ENCODE data around the gene VPS37D. TPM values are rescaled to one million over a fixed set of nuclear protein-coding genes. Genes with fewer than 3 reads are reported as not detected.

The VPS37D gene
- total and polyA plus RNA-seq, 2 experiments from 2014 or later: 5.6 to 9.5 TPM

- Histone ChIP-seq H2AFZ (peak overlapping the region; percentile 56), H3K4me1 (ENCODE audit: insufficient read depth) (peaks cover 6% of the 10 kb centered on the region), H3K9me2 (replicated peaks; ENCODE audit: insufficient read depth) (no peaks in the 10 kb centered on the region), H3K4me3 (peak overlapping the region; percentile 24), H3K27me3 (peaks cover 28% of the 10 kb centered on the region), H3K9me3 (ENCODE audit: low read depth) (no peaks in the 10 kb centered on the region), H3K4me2 (peak overlapping the region; percentile 95), H3K79me2 (no peaks in the 10 kb centered on the region), H4K20me1 (ENCODE audit: insufficient read depth, poor library complexity, severe bottlenecking) (no peaks in the 10 kb centered on the region), H3K27ac (peak overlapping the region; percentile 47), H3K36me3 (replicated peaks; ENCODE audit: insufficient read depth, low read depth) (no peaks in the 10 kb centered on the region)
- TF ChIP-seq EZH2phosphoT487 (IDR thresholded peaks at IDR 0.05; ENCODE audit: low read depth, severe bottlenecking, unreplicated experiment): no peak
- TF ChIP-seq, protein P1, sequence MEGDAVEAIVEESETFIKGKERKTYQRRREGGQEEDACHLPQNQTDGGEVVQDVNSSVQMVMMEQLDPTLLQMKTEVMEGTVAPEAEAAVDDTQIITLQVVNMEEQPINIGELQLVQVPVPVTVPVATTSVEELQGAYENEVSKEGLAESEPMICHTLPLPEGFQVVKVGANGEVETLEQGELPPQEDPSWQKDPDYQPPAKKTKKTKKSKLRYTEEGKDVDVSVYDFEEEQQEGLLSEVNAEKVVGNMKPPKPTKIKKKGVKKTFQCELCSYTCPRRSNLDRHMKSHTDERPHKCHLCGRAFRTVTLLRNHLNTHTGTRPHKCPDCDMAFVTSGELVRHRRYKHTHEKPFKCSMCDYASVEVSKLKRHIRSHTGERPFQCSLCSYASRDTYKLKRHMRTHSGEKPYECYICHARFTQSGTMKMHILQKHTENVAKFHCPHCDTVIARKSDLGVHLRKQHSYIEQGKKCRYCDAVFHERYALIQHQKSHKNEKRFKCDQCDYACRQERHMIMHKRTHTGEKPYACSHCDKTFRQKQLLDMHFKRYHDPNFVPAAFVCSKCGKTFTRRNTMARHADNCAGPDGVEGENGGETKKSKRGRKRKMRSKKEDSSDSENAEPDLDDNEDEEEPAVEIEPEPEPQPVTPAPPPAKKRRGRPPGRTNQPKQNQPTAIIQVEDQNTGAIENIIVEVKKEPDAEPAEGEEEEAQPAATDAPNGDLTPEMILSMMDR (IDR thresholded peaks at IDR 0.05; ENCODE audit: poor library complexity): peak; percentile 25
- 2% methylated on average over 13 of the region's 62 CpGs for WGBS (ENCODE audit: low lambda C conversion rate, missing lambda C conversion rate)
- DNase-seq (ENCODE audit: low spot score): peak; percentile 89
Measured at GRCh38 chr7:73647725-73648592, 19.7 kb upstream of the VPS37D start.

DNA sequence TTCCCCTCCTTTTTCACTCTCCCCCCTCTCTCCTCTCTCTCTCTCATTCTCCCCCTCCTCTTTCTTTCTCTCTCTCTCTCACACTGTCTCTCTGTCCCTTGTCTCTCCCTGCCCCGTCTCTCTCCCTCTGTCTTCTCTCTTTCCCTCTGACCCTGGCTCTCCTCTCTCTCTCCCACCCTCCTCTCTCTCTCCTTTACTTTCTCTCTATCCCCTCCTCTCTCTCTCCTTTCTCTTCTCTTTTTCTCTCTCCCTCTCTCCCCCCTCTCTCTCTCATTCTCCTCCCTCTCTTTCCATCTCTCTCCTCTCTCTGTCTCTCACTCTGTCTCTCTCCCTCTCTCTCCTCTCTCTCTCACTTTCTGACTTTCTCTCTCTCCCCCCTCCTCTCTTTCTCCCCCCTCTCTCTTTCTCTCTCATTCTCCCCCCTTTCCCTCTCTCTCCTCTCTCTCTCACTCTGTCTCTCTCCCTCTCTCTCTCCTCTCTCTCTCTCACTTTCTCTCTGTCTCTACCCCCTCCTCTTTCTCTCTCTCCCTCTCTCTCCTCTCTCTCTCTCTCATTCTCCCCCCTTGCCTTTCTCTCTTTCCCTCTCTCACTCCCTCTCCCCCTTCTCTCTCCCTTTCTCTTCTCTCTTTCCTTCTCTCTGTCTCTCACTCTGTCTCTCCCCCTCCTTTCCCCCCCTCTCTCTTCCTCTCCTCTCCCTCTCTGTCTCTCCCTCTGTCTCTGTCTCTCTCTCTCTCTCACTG is 18.9 kb upstream of the VPS37D start:
- Histone ChIP-seq H2AFZ (peak overlapping the region; percentile 56), H3K36me3 (replicated peaks; ENCODE audit: insufficient read depth, low read depth) (no peaks in the 10 kb centered on the region), H3K27me3 (peaks cover 28% of the 10 kb centered on the region), H3K4me3 (no peak overlapping the region), H3K9me3 (ENCODE audit: low read depth) (no peaks in the 10 kb centered on the region), H4K20me1 (ENCODE audit: insufficient read depth, poor library complexity, severe bottlenecking) (no peaks in the 10 kb centered on the region), H3K4me1 (ENCODE audit: insufficient read depth) (peaks cover 6% of the 10 kb centered on the region), H3K9me2 (replicated peaks; ENCODE audit: insufficient read depth) (no peaks in the 10 kb centered on the region), H3K79me2 (no peaks in the 10 kb centered on the region), H3K27ac (no peak overlapping the region), H3K4me2 (peak overlapping the region; percentile 95)
- DNase-seq (ENCODE audit: low spot score): no peak
- no CpG with 5 or more reads among the region's 1 CpG for WGBS (ENCODE audit: low lambda C conversion rate, missing lambda C conversion rate)
- TF ChIP-seq EZH2 (IDR thresholded peaks at IDR 0.05; ENCODE audit: borderline replicate concordance): no peak
- no peak for TF ChIP-seq EZH2phosphoT487 (IDR thresholded peaks at IDR 0.05; ENCODE audit: low read depth, severe bottlenecking, unreplicated experiment)
- TF ChIP-seq, protein P1 (IDR thresholded peaks at IDR 0.05; ENCODE audit: poor library complexity): no peak

GRCh38 chr7:73649576-73649975 is 18.1 kb upstream of the VPS37D start:
- Histone ChIP-seq H3K9me3 (ENCODE audit: low read depth) (no peaks in the 10 kb centered on the region), H3K4me3 (no peak overlapping the region), H3K4me1 (ENCODE audit: insufficient read depth) (peaks cover 6% of the 10 kb centered on the region), H3K4me2 (no peak overlapping the region), H3K36me3 (replicated peaks; ENCODE audit: insufficient read depth, low read depth) (no peaks in the 10 kb centered on the region), H3K27me3 (peaks cover 28% of the 10 kb centered on the region), H4K20me1 (ENCODE audit: insufficient read depth, poor library complexity, severe bottlenecking) (no peaks in the 10 kb centered on the region), H2AFZ (no peak overlapping the region), H3K79me2 (no peaks in the 10 kb centered on the region), H3K27ac (no peak overlapping the region), H3K9me2 (replicated peaks; ENCODE audit: insufficient read depth) (no peaks in the 10 kb centered on the region)
- TF ChIP-seq, protein P1 (IDR thresholded peaks at IDR 0.05; ENCODE audit: poor library complexity): no peak
- TF ChIP-seq EZH2phosphoT487 (IDR thresholded peaks at IDR 0.05; ENCODE audit: low read depth, severe bottlenecking, unreplicated experiment) (no peak), EZH2 (IDR thresholded peaks at IDR 0.05; ENCODE audit: borderline replicate concordance) (no peak)
- WGBS (ENCODE audit: low lambda C conversion rate, missing lambda C conversion rate): 64% methylated on average over 9 of the region's 9 CpGs
- DNase-seq (ENCODE audit: low spot score): no peak
